T47D (cell line): ENCODE data around the gene USP8.

ENCODE experiments used
- DNase-seq, 2 experiments: peaks; one replicate each; pipeline versions ENCODE4 v3.0.0 to v3.0.0-alpha.2; 2011 to 2012; ENCODE audit warnings: low read depth in 1 of 2, low spot score in 1 of 2
- JUND ChIP-seq: IDR thresholded peaks from 2 replicates; pipeline ENCODE4 v1.6.1; 2012; ENCODE audit warnings: low read depth
- in situ Hi-C: cut with HindIII; loops from 2 replicates; pipeline ENCODE4 v1.10.0; 2016; ENCODE audit warnings: low sequenced_read_pairs, low pct_unique_long_range_greater_than_20kb

The USP8 gene

GRCh38 chr15:50513001-50513400 is 88.8 kb downstream of the USP8 start:
- in situ Hi-C loops = no loop called here
- no peak for DNase-seq

GRCh38 chr15:50519740-50520425 is 95.7 kb downstream of the USP8 start:
- in situ Hi-C loops = no loop called here
- no peak for DNase-seq
- no peak for TF ChIP-seq JUND

More at GRCh38 chr15:50513001-50513400, 88.8 kb downstream of the USP8 start:
- TF ChIP-seq JUND = no peak

- no peak for TF ChIP-seq JUND
- in situ Hi-C loops = no loop called here
- DNase-seq = no peak
These were observed 99.6 kb downstream of the USP8 start for GRCh38 chr15:50523851-50524251.

- TF ChIP-seq JUND = no peak
- no peak for DNase-seq
- in situ Hi-C loops = no loop called here
These were observed 107.0 kb downstream of the USP8 start for GRCh38 chr15:50531163-50531562.

GRCh38 chr15:50531766-50532165 is 107.6 kb downstream of the USP8 start:
- TF ChIP-seq JUND = no peak
- DNase-seq = no peak
- in situ Hi-C loops = no loop called here

GRCh38 chr15:50542887-50543210 is 118.6 kb downstream of the USP8 start:
- no peak for DNase-seq
- in situ Hi-C loops = no loop called here
- no peak for TF ChIP-seq JUND

GRCh38 chr15:50543556-50543955 is 119.4 kb downstream of the USP8 start:
- no peak for TF ChIP-seq JUND
- no peak for DNase-seq
- in situ Hi-C loops = no loop called here

GRCh38 chr15:50544368-50544767 is 120.2 kb downstream of the USP8 start:
- DNase-seq = no peak
- TF ChIP-seq JUND = no peak
- in situ Hi-C loops = no loop called here

- in situ Hi-C loops = no loop called here
- TF ChIP-seq JUND = no peak
- DNase-seq = no peak
These were observed 122.4 kb downstream of the USP8 start, which contains the start of gene USP50 for GRCh38 chr15:50546566-50546965. USP50 (minus strand) TSS chr15:50546666; CDS start chr15:50546525, 141 bp downstream.

- DNase-seq = no peak
- TF ChIP-seq JUND = no peak
- in situ Hi-C loops = no loop called here
These were observed 125.1 kb downstream of the USP8 start for GRCh38 chr15:50549326-50549725.

GRCh38 chr15:50552238-50552637 is 128.0 kb downstream of the USP8 start:
- no peak for TF ChIP-seq JUND
- in situ Hi-C loops = no loop called here
- no peak for DNase-seq

- no peak for DNase-seq
- in situ Hi-C loops = no loop called here
- no peak for TF ChIP-seq JUND
These were observed 132.6 kb downstream of the USP8 start for GRCh38 chr15:50556642-50557371.

GRCh38 chr15:50558012-50558411 is 133.8 kb downstream of the USP8 start:
- no peak for TF ChIP-seq JUND
- no peak for DNase-seq
- in situ Hi-C loops = no loop called here
